Endothelial cell of umbilical vein (primary cell): ENCODE measurements around the gene ALPK1. TPM values are rescaled to one million over a fixed set of nuclear protein-coding genes. Genes with fewer than 3 reads are reported as not detected.

Experiments
- BruUV-seq: library from RNA; stranded (reverse); fragments of 400-500 nt; replicated peaks from 2 replicates; lab custom pipeline; 2021; lab: Mats Ljungman, UMichigan
- CTCF ChIA-PET: fragments of 300-600, 350-600 bp; sonication (Branson Sonifier 250); formaldehyde crosslinking; loops from one replicate; lab custom pipeline; 2021; ENCODE audit warnings: antibody characterized with exemption, inconsistent platforms; lab: Charles Lee
- POLR2A ChIA-PET: fragments of 300-600, 350-600 bp; sonication (Branson Sonifier 250); formaldehyde crosslinking; loops from one replicate; lab custom pipeline; 2021; ENCODE audit warnings: antibody characterized with exemption, inconsistent platforms; lab: Charles Lee
- DNase-seq: peaks from one replicate; pipeline ENCODE4 v3.0.0-alpha.2; 2011; ENCODE audit warnings: low read depth, low spot score
- FAIRE-seq: peaks from 2 replicates; lab custom pipeline; 2011; peaks lifted over from hg19 to GRCh38; lab: Jason Lieb, UNC
- H2AFZ ChIP-seq: 2 replicates; pipeline ENCODE4 v1.6.0; 2012; ENCODE audit warnings: low read depth, low read length, control low read depth, inconsistent platforms
- H3K27ac ChIP-seq: 2 replicates; pipeline ENCODE4 v1.5.1; 2011; ENCODE audit warnings: low read depth, mild to moderate bottlenecking, control low read depth, low read length, moderate library complexity; ENCODE audit not compliant: insufficient read depth
- H3K27me3 ChIP-seq, 2 experiments: 2 replicates each; pipeline versions ENCODE4 v1.6.0 to v1.6.1; 2011; ENCODE audit warnings: low read length in 2 of 2, mixed read lengths in 1 of 2; ENCODE audit not compliant: control insufficient read depth in 2 of 2, insufficient read depth in 2 of 2
- H3K36me3 ChIP-seq, 2 experiments: 2 replicates in 1 of 2; 3 replicates in 1 of 2; pipeline ENCODE4 v1.5.1; 2011; ENCODE audit warnings: low read length in 2 of 2, mild to moderate bottlenecking in 1 of 2, moderate library complexity in 1 of 2; ENCODE audit not compliant: control insufficient read depth in 2 of 2, insufficient read depth in 2 of 2; ENCODE audit errors: extremely low read depth in 1 of 2
- H3K4me1 ChIP-seq: 3 replicates; pipeline ENCODE4 v1.5.1; 2011; ENCODE audit warnings: mild to moderate bottlenecking, low read length; ENCODE audit not compliant: control insufficient read depth, insufficient read depth; ENCODE audit errors: extremely low read depth
- H3K4me2 ChIP-seq: 2 replicates; pipeline ENCODE4 v1.6.1; 2011; ENCODE audit warnings: low read length, control low read depth, mixed read lengths; ENCODE audit not compliant: insufficient read depth
- H3K4me3 ChIP-seq, 3 experiments: fragments of 200-600 bp in 1 of 3; sonication (generic), shearing (Covaris generic) in 1 of 3; replicated peaks in 1 of 3; 2 replicates each; pipeline ENCODE4 v1.5.1; 2011 to 2016; ENCODE audit warnings: control low read depth in 3 of 3, low read length in 3 of 3, mild to moderate bottlenecking in 2 of 3, inconsistent platforms in 1 of 3, low read depth in 1 of 3, moderate library complexity in 1 of 3; ENCODE audit not compliant: insufficient read depth in 1 of 3
- H3K79me2 ChIP-seq: 2 replicates; pipeline ENCODE4 v1.6.0; 2012; ENCODE audit warnings: low read length, inconsistent platforms; ENCODE audit not compliant: control insufficient read depth, insufficient read depth
- H3K9ac ChIP-seq: replicated peaks from 2 replicates; pipeline ENCODE3; 2011; ENCODE audit warnings: low read length, control low read depth; ENCODE audit not compliant: insufficient read depth; ENCODE audit errors: extremely low read depth
- H3K9me1 ChIP-seq: replicated peaks from 3 replicates; pipeline ENCODE4 v1.6.0; 2011; ENCODE audit warnings: mild to moderate bottlenecking, low read length; ENCODE audit not compliant: control insufficient read depth, insufficient read depth; ENCODE audit errors: extremely low read depth
- H3K9me3 ChIP-seq: replicated peaks from 2 replicates; pipeline ENCODE4 v1.5.1; 2012; ENCODE audit warnings: low read length, inconsistent platforms; ENCODE audit not compliant: control insufficient read depth, insufficient read depth
- H4K20me1 ChIP-seq: replicated peaks from 2 replicates; pipeline ENCODE3; 2011; ENCODE audit warnings: mild to moderate bottlenecking, low read length; ENCODE audit not compliant: control insufficient read depth, insufficient read depth; ENCODE audit errors: extremely low read depth
- EZH2 ChIP-seq: IDR thresholded peaks from 2 replicates; pipeline ENCODE4 v1.6.1; 2012; ENCODE audit warnings: borderline replicate concordance, low read depth, mild to moderate bottlenecking, moderate library complexity, low read length, inconsistent platforms; ENCODE audit not compliant: severe bottlenecking
- FOS ChIP-seq: IDR thresholded peaks from 2 replicates; pipeline ENCODE4 v1.6.1; 2011; ENCODE audit warnings: mild to moderate bottlenecking, low read length, moderate library complexity, borderline replicate concordance; ENCODE audit not compliant: insufficient read depth
- GATA2 ChIP-seq: IDR thresholded peaks from 2 replicates; pipeline ENCODE4 v1.7.0; 2011; ENCODE audit warnings: low read depth, mild to moderate bottlenecking, moderate library complexity, mixed read lengths, low read length; ENCODE audit not compliant: insufficient read length, insufficient read depth
- JUN ChIP-seq: IDR thresholded peaks from 2 replicates; pipeline ENCODE4 v1.6.1; 2011; ENCODE audit warnings: borderline replicate concordance, low read depth; ENCODE audit not compliant: insufficient read length, insufficient read depth
- MYC ChIP-seq: IDR thresholded peaks from one replicate; pipeline ENCODE4 v1.6.1; 2011; ENCODE audit warnings: mild to moderate bottlenecking, low read depth, low read length
- POLR2A ChIP-seq: IDR thresholded peaks from 2 replicates; pipeline ENCODE4 v1.6.1; 2012; ENCODE audit warnings: low read depth, mild to moderate bottlenecking, control low read depth, low read length
- POLR2AphosphoS5 ChIP-seq: IDR thresholded peaks from 2 replicates; pipeline ENCODE4 v1.6.1; 2012; ENCODE audit warnings: low read depth, mild to moderate bottlenecking, control low read depth, low read length, moderate library complexity; ENCODE audit not compliant: insufficient read depth
- dilution Hi-C: fragments of 300-500 bp; cut with MboI; formaldehyde crosslinking; loops from one replicate; pipeline ENCODE4 v1.15.0; 2019; ENCODE audit warnings: low sequenced_read_pairs; ENCODE audit not compliant: extremely low pct_ligation_motif_present
- intact Hi-C: fragments of 100-400 bp; cut with micrococcal nuclease; formaldehyde crosslinking; loops from one replicate; pipeline ENCODE4 v1.10.0; 2022
- polyA plus RNA-seq, 4 experiments: library from polyadenylated mRNA; depleted of rRNA in 3 of 4; stranded (reverse) in 3 of 4; unstranded in 1 of 4; fragments of >200 nt; gene quantifications; 2 replicates each; pipeline versions ENCODE4 v1.2.1 to v1.2.3, GENCODE V29; 2011 to 2012; ENCODE audit warnings: missing spikeins in 1 of 4
- total RNA-seq: library from RNA; stranded (reverse); gene quantifications from 2 replicates; pipeline ENCODE4 v1.2.3, GENCODE V29; 2021
- TF ChIP-seq, protein P1 (sequence below), 2 donors: IDR thresholded peaks; 1 replicate in 1 of 2; 2 replicates in 1 of 2; pipeline ENCODE4 v1.5.1; 2011; ENCODE audit warnings: low read length in 2 of 2, mild to moderate bottlenecking in 2 of 2, moderate library complexity in 2 of 2, control low read depth in 1 of 2, inconsistent platforms in 1 of 2, low read depth in 1 of 2; ENCODE audit not compliant: insufficient read depth in 1 of 2; ENCODE audit errors: extremely low read depth in 1 of 2
- TF ChIP-seq, protein P2 (sequence below): IDR thresholded peaks from 2 replicates; pipeline ENCODE4 v1.6.1; 2011; ENCODE audit not compliant: insufficient read depth, insufficient read length

Gene ALPK1
- total and polyA plus RNA-seq, 2 donors (not counting 3 experiments of a cell fraction or from before 2014, with no cell fraction given), result 1.4 to 5.5 TPM

DNA sequence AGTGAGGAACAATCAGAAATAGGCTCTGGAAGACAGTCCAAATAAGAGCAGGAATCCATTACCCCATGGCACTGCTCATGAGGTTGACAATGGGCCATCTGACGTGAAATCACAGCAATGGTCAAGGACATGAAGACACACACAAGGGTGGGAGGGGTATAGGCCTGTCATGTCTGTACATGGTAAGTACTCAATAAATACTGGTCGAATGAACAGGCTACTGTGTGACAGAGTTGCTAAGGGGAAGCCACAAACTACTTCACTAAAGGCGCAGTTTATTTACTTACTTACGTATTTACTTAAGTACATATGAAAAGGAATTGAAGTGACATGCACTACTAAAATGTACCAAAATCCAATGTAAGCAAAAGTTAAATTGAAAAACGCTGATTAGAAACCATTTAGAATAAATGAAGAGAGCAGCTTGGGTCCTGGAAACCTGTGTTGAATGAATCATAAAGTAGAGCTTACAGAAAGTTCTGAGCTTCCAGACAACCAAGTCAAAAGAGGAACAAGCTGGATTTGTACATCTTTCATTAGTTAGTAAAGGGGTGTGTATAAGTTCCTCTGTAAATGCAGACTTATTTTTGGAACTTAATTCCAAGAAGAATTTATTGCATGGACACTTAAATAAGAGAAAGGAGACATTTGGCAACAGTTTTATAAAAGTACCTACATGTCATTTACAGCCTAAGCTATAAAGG, 32.7 kb downstream of the ALPK1 start:
- TF ChIP-seq FOS (no peak), GATA2 (no peak), EZH2 (no peak), POLR2AphosphoS5 (no peak), MYC (no peak), POLR2A (no peak), JUN (no peak)
- TF ChIP-seq, protein P1, sequence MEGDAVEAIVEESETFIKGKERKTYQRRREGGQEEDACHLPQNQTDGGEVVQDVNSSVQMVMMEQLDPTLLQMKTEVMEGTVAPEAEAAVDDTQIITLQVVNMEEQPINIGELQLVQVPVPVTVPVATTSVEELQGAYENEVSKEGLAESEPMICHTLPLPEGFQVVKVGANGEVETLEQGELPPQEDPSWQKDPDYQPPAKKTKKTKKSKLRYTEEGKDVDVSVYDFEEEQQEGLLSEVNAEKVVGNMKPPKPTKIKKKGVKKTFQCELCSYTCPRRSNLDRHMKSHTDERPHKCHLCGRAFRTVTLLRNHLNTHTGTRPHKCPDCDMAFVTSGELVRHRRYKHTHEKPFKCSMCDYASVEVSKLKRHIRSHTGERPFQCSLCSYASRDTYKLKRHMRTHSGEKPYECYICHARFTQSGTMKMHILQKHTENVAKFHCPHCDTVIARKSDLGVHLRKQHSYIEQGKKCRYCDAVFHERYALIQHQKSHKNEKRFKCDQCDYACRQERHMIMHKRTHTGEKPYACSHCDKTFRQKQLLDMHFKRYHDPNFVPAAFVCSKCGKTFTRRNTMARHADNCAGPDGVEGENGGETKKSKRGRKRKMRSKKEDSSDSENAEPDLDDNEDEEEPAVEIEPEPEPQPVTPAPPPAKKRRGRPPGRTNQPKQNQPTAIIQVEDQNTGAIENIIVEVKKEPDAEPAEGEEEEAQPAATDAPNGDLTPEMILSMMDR (IDR thresholded peaks at IDR 0.05; ENCODE audit: extremely low read depth in 1 of 2, insufficient read depth in 1 of 2, low read depth in 1 of 2, low read length in 2 of 2), result no peak
- TF ChIP-seq, protein P2, sequence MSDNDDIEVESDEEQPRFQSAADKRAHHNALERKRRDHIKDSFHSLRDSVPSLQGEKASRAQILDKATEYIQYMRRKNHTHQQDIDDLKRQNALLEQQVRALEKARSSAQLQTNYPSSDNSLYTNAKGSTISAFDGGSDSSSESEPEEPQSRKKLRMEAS, result no peak
- ChIA-PET CTCF (interaction anchor here (1.0 to 5.6 kb wide), 4 partner anchors 12 to 611 kb away, joined by 3 to 80 read pairs (median 4); no protein-coding TSS in a partner anchor), POLR2A (no interaction called here)
- Histone ChIP-seq H3K27ac (no peak overlapping the region), H3K9me3 (no peaks in the 10 kb centered on the region), H3K36me3 (no peaks in the 10 kb centered on the region), H2AFZ (no peak overlapping the region), H3K4me2 (no peak overlapping the region), H4K20me1 (no peaks in the 10 kb centered on the region), H3K4me3 (no peak overlapping the region), H3K79me2 (no peaks in the 10 kb centered on the region), H3K9me1 (no peaks in the 10 kb centered on the region), H3K27me3 (no peaks in the 10 kb centered on the region), H3K9ac (no peak overlapping the region), H3K4me1 (no peaks in the 10 kb centered on the region)
- intact Hi-C loops (loop anchor here (5.0 kb wide), 1 partner anchor 607 kb away; no protein-coding TSS in a partner anchor), dilution Hi-C loops (no loop called here)
- BruUV-seq, result no TSS peak
- FAIRE-seq (no peak), DNase-seq (no peak)
